Breast epithelium (tissue), 4 donors: ENCODE measurements around the gene CLTRN. TPM values are rescaled to one million over a fixed set of nuclear protein-coding genes. Genes with fewer than 3 reads are reported as not detected.

ENCODE experiments used
- DNase-seq, 2 donors: peaks; one replicate each; pipeline ENCODE4 v3.0.0-alpha.2; 2019; ENCODE audit warnings: low spot score in 2 of 2
- H3K27ac ChIP-seq, 2 donors: fragments of 200-600 bp; sonication (generic) in 1 of 2; one replicate each; pipeline ENCODE4 v1.5.1; 2016 to 2019; ENCODE audit warnings: mild to moderate bottlenecking in 1 of 2
- H3K27me3 ChIP-seq, 2 donors: fragments of 200-600 bp; sonication (generic) in 1 of 2; one replicate each; pipeline versions ENCODE4 v1.5.1 to v1.6.0; 2017 to 2019; ENCODE audit warnings: control low read depth in 1 of 2, mild to moderate bottlenecking in 1 of 2
- H3K36me3 ChIP-seq: fragments of 200-600 bp; one replicate; pipeline ENCODE4 v1.5.1; 2019
- H3K4me1 ChIP-seq, 2 donors: fragments of 200-600 bp; sonication (generic); one replicate each; pipeline ENCODE4 v1.5.1; 2016 to 2019; ENCODE audit warnings: control low read depth in 1 of 2
- H3K4me3 ChIP-seq, 3 donors: fragments of 200-600 bp; sonication (generic); 1 replicate in 2 of 3; 2 replicates in 1 of 3; pipeline ENCODE4 v1.5.1; 2016 to 2019; ENCODE audit warnings: mild to moderate bottlenecking in 3 of 3, moderate library complexity in 2 of 3
- H3K9me3 ChIP-seq, 2 donors: fragments of 200-600 bp; sonication (generic) in 1 of 2; one replicate each; pipeline ENCODE4 v1.5.1; 2016 to 2019; ENCODE audit warnings: control low read depth in 1 of 2
- POLR2A ChIP-seq: fragments of 450-650 bp; IDR thresholded peaks from one replicate; pipeline ENCODE4 v1.6.1; 2016; ENCODE audit warnings: antibody characterized with exemption, mild to moderate bottlenecking, moderate library complexity
- POLR2AphosphoS5 ChIP-seq, 3 donors: sonication (generic); formaldehyde crosslinking; IDR thresholded peaks; one replicate each; pipeline ENCODE4 v1.6.1; 2017; ENCODE audit warnings: antibody characterized with exemption in 3 of 3
- intact Hi-C: fragments of 100-400 bp; cut with DNase I; formaldehyde crosslinking; loops from one replicate; pipeline ENCODE4 v1.15.1; 2023; ENCODE audit warnings: low total_unique reads
- total RNA-seq, 3 donors: library from RNA; depleted of rRNA; stranded (reverse); fragments of >200 nt; gene quantifications; one replicate each; pipeline ENCODE4 v1.1.0, GENCODE V29; 2016
- TF ChIP-seq, protein P1 (sequence below), 3 donors: fragments of 450-650 bp; IDR thresholded peaks; one replicate each; pipeline ENCODE4 v1.5.1; 2016 to 2017; ENCODE audit warnings: antibody characterized with exemption in 3 of 3, mild to moderate bottlenecking in 3 of 3, moderate library complexity in 3 of 3

The CLTRN gene
- total RNA-seq, 3 donors from 2014 or later = 0.59 to 0.98 TPM; not detected in 1

DNA sequence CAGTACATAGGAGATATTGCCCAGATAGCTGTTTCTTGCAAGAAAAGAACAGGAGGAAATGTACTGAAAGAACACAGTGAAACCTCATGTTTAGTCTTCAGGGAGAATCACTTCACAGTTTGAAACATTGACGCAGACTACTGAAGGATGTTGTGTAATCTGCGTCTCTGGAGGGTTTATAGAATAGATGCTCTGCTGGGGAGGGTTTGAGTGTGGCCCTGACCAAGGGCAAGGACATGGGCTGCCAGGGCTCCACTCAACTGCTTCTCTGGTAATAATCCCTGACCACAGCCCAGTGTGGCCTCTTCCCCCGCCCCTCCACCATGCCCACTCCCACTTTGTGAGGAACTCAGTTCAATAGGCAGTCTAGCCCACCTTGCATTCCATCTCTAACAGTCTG, 48.1 kb downstream of the CLTRN start:
- Histone ChIP-seq H3K27me3 (peaks cover 0 to 49% of the 10 kb centered on the region in 2 donors), H3K27ac (peak overlapping the region; percentile 58 to 68), H3K4me3 (no peak overlapping the region), H3K36me3 (no peaks in the 10 kb centered on the region), H3K4me1 (no peaks in the 10 kb centered on the region), H3K9me3 (no peaks in the 10 kb centered on the region)
- TF ChIP-seq POLR2A (no peak), POLR2AphosphoS5 (IDR thresholded peaks at IDR 0.05) (no peak)
- TF ChIP-seq, protein P1, sequence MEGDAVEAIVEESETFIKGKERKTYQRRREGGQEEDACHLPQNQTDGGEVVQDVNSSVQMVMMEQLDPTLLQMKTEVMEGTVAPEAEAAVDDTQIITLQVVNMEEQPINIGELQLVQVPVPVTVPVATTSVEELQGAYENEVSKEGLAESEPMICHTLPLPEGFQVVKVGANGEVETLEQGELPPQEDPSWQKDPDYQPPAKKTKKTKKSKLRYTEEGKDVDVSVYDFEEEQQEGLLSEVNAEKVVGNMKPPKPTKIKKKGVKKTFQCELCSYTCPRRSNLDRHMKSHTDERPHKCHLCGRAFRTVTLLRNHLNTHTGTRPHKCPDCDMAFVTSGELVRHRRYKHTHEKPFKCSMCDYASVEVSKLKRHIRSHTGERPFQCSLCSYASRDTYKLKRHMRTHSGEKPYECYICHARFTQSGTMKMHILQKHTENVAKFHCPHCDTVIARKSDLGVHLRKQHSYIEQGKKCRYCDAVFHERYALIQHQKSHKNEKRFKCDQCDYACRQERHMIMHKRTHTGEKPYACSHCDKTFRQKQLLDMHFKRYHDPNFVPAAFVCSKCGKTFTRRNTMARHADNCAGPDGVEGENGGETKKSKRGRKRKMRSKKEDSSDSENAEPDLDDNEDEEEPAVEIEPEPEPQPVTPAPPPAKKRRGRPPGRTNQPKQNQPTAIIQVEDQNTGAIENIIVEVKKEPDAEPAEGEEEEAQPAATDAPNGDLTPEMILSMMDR (IDR thresholded peaks at IDR 0.05) = no peak
- intact Hi-C loops = no loop called here
- no peak for DNase-seq

DNA sequence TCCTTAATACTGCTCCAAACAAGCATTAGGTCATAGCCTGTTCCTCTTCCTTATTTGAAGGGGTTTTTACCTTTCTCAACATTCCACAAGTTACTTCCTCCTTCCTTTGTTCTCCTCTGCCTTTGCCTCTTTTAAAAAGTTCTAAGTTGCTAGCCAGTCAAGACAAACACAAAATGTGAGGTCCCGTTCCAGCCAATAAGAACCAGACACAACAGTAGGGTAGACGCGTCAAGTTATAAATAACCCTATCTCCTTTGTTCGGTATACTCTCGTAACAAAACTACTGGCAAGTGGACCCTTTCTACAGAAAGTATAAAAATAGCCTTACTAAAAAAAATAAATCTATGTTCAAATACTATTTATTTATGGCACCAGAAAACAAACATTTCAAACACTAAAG, 57.5 kb downstream of the CLTRN start:
- Histone ChIP-seq H3K36me3 (no peaks in the 10 kb centered on the region), H3K4me3 (no peak overlapping the region), H3K27ac (peak overlapping the region in 1 of 2 donors; percentile 70), H3K4me1 (no peaks in the 10 kb centered on the region), H3K27me3 (peaks cover 0 to 35% of the 10 kb centered on the region in 2 donors), H3K9me3 (no peaks in the 10 kb centered on the region)
- intact Hi-C loops = no loop called here
- DNase-seq = no peak
- TF ChIP-seq, protein P1 (IDR thresholded peaks at IDR 0.05) = no peak
- TF ChIP-seq POLR2AphosphoS5 (IDR thresholded peaks at IDR 0.05) = no peak
- no peak for TF ChIP-seq POLR2A

DNA sequence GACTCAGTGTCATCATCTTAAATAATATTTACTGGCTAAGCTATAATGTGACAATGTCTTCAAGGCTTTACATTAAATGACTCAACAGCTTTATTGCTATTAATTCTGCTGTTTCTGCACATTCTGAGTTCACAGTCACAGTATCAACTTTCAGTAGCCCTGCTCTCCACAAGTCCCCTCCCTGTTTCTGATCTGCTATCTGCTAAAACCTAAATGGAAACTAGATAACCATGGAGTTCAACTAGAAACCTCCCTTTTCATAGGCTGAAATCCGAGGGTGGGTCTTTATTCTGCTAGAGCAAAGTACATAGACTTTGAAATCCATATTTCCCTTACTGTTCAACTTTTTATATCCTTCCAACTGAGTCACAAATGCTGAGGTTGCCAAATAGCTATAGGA, 58.5 kb downstream of the CLTRN start:
- intact Hi-C loops = no loop called here
- H3K27me3 ChIP-seq = peaks cover 0 to 35% of the 10 kb centered on the region in 2 donors
- H3K4me3 ChIP-seq = no peak overlapping the region
- TF ChIP-seq, protein P1 (IDR thresholded peaks at IDR 0.05) = no peak
- TF ChIP-seq POLR2AphosphoS5 (IDR thresholded peaks at IDR 0.05) (no peak), POLR2A (no peak)
- H3K9me3 ChIP-seq = no peaks in the 10 kb centered on the region
- H3K36me3 ChIP-seq = no peaks in the 10 kb centered on the region
- no peak for DNase-seq
- no peaks in the 10 kb centered on the region for H3K4me1 ChIP-seq
- H3K27ac ChIP-seq = peak overlapping the region in 1 of 2 donors; percentile 70

DNA sequence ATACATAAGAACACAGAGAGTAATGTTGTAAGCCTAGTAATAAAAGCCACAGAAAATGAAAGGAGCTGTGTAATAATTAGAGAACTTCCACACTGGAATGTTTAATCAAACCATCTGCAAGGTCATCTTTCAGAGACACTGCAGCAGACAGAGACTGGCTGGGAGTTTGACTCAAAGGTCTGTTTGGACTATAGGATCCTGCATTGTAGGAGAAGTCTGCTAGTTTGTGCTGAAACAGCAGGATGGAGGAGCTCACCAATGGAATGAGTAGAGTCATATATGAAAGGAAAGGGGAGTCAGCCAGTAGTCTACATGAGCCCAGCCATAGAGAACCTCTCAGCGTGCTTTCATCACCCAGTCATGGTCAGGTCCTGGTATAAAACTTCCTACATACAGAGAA, 59.4 kb downstream of the CLTRN start:
- no peaks in the 10 kb centered on the region for H3K36me3 ChIP-seq
- no peak overlapping the region for H3K27ac ChIP-seq
- H3K9me3 ChIP-seq = no peaks in the 10 kb centered on the region
- H3K27me3 ChIP-seq = peaks cover 0 to 35% of the 10 kb centered on the region in 2 donors
- DNase-seq = no peak
- intact Hi-C loops = no loop called here
- H3K4me3 ChIP-seq = no peak overlapping the region
- no peaks in the 10 kb centered on the region for H3K4me1 ChIP-seq
- TF ChIP-seq, protein P1 (IDR thresholded peaks at IDR 0.05) = no peak
- no peak for TF ChIP-seq POLR2A
- no peak for TF ChIP-seq POLR2AphosphoS5 (IDR thresholded peaks at IDR 0.05)

DNA sequence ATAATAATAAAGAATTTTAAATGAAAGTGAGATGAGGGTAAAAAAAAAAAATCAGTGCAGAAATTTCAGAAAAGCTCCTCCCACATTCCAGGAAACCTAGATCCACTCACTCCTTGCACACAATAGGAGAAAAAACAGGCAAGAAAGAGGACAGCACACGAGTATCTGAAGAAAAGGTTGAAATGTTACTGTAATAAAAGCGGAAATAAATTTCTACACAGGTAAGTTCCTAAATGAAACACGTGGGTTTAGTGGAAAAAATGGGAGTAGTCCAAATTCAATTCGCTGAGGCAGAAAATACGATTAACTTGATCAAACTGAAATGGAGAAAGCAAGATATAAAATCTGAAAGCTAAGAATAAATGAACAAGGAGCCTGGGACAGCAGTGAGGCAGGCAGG, 61.8 kb downstream of the CLTRN start:
- H3K27me3 ChIP-seq = peaks cover 0 to 42% of the 10 kb centered on the region in 2 donors

More for the DNA sequence above, 61.8 kb downstream of the CLTRN start:
- Histone ChIP-seq H3K9me3 (no peaks in the 10 kb centered on the region), H3K4me3 (no peak overlapping the region), H3K36me3 (no peaks in the 10 kb centered on the region), H3K27ac (no peak overlapping the region), H3K4me1 (no peaks in the 10 kb centered on the region)
- no peak for TF ChIP-seq POLR2A
- no peak for TF ChIP-seq POLR2AphosphoS5 (IDR thresholded peaks at IDR 0.05)
- TF ChIP-seq, protein P1 (IDR thresholded peaks at IDR 0.05) = no peak
- intact Hi-C loops = no loop called here
- no peak for DNase-seq
